NCI-H146 treated with DMSO at 0.1 percent for 48 hours (cell line): Measurements from ENCODE around the gene CNN3.
"Not testable (repeated sequence)": the region's sequence is repeated elsewhere in the genome, so short reads cannot be mapped to it uniquely, and the experiment has no call there.

Source experiments
- DNase-seq: peaks from one replicate; lab custom pipeline; 2025; ENCODE audit not compliant: unreplicated experiment; lab: John Stamatoyannopoulos, UW

CNN3 gene

GRCh38 chr1:94949681-94950661 lies 23.1 kb upstream of the CNN3 start:
- DNase-seq, result peak; percentile 79

GRCh38 chr1:94947437-94947836 lies 20.5 kb upstream of the CNN3 start:
- no peak for DNase-seq

- no peak for DNase-seq
Observed at GRCh38 chr1:94946886-94947285, 20.0 kb upstream of the CNN3 start.

- DNase-seq, result no peak
Observed at GRCh38 chr1:94942171-94943128, 15.5 kb upstream of the CNN3 start.

DNA sequence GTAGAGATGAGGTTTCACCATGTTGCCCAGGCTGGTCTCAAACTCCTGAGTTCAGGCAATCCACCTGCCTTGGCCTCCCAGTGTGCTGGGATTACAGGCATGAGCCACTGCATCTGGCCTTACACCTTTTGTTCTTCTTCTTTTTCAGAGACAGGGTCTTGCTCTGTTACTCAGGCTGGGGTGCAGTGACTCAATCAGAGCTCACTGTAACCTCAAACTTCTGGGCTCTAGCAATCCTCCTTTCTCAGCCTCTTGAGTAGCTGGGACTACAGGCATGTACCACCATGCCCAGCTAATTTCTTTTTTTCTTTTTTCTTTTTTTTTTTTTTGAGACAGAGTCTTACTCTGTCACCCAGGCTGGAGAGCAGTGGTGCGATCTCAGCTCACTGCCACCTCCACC lies 14.6 kb upstream of the CNN3 start:
- DNase-seq, result not testable (repeated sequence)

DNA sequence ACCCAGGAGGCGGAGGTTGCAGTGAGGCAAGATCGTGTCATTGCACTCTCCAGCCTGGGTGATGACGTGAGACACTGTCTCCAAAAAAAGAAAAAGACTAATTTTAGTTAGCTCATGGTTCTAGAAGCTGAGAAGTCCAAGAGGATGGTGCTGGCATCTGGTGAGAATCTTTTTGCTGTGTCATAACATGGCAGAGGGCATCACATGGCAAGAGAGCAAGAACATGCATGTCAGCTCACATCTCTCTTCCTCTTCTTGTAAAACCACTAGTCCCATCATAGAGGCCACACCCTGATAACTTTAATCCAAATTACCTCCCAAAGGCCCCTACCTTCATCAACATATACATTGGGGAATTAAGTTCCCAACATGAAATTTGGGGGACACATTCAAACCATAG lies 13.8 kb upstream of the CNN3 start:
- DNase-seq, result no peak

DNA sequence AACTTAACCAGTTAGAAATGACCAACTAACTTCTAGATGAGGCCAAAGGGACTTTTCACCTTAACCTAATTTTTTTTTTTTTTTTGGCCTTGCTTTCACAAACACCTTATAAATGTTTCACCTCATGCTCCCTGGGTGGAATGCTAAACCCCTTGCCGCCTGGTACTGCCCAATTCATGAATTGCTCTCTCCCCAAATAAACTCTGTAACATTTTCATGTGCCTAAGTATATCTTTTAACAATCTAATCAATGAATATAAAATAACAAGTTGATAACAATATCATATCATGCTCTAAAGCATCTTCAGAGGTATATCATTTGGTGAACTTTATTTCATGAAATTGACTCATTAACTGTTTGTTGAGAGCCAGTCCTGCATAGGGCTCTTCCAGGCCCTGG lies 10.9 kb upstream of the CNN3 start:
- no peak for DNase-seq

DNA sequence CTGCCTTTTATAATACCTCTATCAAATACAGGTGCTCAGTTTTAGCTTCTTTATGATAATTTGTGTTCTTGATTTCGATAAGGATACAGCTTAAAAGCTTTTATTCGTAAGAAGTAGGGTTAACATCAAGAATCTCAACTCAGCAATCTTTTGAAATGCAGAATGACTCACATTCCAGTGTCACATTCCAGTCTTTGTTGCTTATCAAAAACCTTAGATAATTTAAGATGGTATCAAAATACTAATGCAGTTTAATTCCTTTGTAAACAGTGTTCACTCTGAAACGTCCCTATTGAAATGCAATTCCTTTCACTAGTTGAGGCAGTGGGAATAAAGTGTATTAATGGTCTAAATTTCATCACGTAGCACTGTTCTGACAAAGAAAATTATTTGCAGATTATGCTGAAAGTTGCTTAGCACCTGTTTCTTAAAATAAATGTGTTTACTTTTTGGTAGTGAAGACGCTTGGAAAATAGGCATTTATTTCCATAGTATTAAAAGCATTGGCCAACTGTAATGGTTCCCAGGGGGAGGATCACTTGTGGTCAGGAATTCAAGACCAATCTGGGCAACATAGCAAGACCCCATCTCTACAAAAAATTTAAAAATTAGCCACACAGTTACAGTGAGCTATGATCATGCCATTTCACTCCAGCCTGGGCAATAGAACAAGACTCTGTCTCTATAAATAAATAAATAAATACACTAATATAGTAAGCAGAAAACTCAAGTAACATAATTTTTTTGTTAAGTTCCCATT lies 10.1 kb upstream of the CNN3 start:
- no peak for DNase-seq

DNA sequence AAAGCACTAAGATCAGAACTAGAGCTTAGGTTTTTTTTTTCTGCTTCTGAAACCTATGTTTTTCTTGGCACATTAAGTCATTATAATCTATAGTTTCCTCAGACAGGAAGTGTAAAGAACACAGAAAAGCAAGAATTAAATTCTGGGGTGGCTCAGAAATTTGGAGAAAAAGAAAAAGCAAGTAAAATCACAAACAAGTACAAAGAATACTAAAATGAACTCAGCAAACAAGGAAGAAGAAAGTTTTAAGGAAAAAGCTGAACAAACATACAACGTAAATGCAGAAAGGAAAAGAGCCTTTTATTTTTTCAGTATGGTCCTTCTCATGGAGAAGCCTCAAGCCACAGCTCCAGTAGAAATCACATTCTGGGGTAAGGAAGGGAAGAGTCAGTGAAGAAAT lies 8.6 kb upstream of the CNN3 start:
- no peak for DNase-seq

GRCh38 chr1:94935034-94935433 lies 8.1 kb upstream of the CNN3 start:
- no peak for DNase-seq

DNA sequence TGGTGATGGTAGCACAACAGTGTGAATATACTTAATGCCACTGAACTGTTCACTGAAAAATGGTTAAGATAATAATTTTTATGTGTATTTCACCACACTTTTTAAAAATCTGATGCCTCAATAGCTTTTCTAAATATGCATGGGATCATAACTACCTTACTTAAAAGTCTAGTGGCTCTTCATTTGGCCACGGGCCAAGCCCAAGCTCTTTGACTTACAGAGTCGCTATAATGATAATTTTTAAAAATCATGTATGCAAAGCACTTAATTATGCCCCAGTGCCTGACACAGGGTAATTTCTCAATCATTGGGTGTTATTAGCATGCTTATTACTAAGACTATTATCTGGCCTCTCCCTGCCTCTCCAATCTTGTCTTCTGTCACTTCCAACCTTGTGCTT lies 7.6 kb upstream of the CNN3 start:
- DNase-seq, result no peak

DNA sequence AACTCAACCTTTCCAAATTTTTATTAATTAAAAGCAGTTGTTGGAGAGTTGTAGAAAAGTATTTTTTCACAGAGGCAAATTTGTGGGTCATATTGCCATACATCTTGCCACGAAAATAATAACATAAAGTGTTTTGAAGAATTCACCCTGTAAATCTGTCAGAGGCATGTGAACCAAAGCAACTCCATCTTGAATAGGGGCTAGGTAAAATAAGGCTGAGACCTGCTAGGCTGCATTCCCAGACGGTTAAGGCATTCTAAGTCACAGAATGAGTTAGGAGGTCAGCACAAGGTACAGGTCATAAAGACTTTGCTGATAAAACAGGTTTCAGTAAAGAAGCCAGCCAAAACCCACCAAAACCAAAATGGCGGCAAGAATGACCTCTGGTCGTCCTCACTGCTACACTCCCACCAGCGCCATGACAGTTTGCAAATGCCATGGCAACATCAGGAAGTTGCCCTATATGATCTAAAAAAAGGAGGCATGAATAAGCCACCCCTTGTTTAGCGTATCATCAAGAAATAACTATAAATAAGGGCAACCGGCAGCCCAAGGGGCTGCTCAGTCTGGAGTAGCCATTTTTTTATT lies 4.4 kb upstream of the CNN3 start:
- no peak for DNase-seq

DNA sequence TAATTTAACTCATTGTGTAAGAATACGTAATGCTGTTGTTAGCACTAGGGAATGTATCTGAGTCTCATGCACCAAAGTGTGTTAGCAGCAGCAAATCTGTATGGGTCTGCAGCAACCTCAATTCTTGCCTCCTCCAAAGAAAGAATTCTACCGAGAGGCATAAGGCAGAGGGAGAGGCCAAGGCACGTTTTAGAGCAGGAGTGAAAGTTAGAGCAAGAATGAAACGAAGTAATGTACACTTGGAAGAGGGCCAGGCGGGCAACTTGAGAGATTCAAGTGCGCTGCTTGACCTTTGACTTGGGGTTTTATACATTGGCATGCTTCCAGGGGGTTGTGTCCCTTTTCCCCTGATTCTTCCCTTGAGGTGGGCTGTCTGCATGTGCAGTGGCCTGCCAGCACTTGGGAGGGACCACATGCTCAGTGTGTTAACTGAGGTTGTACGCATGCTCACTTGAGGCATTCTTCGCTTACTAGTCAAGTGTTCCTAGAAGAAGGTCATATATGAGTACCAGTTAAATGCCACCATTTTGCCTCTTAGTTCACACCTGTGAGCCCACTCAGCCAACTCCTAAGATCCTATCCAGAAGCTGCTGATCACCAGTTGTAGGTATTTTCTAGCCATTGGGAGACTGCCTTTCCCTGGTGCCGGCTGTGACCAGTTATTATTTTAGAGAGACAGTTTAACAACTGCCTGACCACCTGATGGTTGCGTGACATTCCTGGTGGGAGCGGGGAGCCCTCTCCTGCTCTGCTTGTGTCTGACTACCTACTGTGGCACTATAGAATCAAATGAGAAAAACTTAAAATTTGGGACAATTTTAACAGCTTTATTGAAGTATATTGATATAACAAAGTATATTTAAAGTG lies 2.7 kb upstream of the CNN3 start:
- DNase-seq, result no peak

DNA sequence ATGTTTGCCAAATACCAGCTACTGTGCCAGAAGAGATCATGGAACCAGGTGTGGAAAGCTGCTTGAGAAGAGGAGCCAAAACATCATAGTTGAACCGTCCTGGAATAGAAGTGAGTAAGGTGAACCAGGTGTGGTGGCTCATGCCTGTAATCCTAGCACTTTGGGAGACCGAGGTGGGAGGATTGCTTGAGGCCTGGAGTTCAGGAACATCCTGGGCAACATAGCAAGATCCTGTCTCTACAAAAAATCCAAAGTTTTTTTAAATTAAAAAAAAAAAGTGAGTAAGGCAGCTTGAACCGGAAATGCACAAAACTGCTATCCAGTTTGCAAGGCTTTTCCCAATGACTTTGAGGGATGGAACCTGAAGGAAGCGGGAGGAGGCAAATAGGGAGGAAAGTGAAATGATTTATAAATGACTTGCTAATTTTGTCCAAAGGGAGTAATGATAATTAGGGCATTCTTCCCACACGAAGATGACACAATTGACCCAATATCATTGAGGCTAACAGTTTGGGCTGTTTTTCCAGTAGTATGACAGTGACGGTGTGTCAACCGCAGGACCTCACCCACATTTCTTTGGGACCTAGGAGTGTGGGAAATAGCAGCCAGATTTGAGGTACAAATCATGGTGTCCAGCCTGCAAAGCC lies 1.5 kb upstream of the CNN3 start:
- no peak for DNase-seq

GRCh38 chr1:94927405-94928175 lies 680 bp upstream of the CNN3 start:
- peak; percentile 74 for DNase-seq

DNA sequence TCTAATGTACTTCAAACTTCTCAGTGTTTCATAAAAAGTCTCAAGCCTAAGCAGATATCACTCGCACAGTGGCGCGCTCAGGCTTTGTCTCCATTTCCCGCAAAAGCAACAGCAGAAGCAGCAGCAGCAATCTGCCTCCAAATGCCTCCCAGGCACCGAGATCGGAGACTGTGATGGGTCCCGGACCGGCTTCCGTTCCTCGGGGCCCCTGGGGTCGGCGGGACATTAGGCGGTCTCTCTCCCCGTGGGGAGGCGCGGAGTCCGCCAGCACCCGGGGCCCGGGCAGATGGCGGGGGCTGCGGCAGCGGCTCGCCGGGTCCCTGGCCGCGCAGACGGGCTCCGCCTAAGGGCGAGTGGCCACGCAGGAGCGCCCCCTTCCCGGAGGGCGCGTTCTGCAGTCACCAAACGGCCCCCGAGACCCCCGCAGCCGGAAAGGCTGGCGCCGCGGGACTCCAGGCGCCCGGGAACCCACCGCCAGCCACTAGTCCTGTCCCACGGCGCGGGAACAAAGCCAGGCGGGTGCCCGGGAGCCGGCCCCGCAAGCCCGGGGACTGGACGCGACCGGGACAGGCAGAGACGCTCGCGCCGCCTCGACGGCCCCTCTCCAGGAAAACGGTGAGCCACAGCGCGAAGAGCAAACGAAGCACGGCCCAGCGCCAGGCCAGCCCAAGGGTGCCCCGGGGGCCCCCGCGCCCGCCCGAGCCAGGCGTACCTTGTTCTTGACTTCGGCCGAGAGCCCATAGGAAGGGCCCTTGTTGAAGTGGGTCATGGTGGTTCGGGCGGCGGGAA lies 590 bp downstream of the CNN3 start:
- no peak for DNase-seq

DNA sequence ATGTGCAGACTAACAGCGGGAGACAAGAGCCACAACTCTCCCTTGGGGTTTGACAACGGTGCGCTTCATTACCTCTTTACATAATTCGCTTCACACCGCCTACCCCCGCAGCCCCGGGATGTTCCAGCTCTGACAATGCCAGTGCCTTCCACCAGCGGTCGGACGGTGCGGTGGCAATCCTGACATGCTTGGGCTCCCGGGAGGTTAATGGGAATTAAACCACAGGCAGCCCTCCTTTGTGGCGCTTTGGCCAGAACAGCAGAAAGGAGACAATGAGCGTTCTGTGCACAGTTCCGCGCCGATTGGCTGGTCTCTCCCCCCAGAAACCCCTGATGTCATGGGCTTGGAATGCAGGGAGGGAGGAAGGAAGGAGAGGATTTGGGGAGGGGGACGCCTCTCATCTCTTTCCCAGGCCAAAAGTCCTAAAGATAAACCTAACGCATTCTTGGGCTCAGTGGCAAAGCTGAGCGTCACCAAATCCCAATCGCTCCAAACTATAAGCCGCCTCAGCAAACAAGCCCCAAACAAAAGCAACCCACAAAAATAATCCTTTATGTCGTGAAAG lies 1.3 kb downstream of the CNN3 start:
- DNase-seq, result peak; percentile 28
